GM19463 (cell line): ENCODE measurements around the gene HSP90B1.

Source experiments
- ATAC-seq: cut with Tn5 transposase; IDR thresholded peaks from one replicate; pipeline ENCODE4 v1.9.1; 2021; ENCODE audit warnings: mild to moderate bottlenecking, moderate library complexity; ENCODE audit not compliant: unreplicated experiment

Gene HSP90B1

DNA sequence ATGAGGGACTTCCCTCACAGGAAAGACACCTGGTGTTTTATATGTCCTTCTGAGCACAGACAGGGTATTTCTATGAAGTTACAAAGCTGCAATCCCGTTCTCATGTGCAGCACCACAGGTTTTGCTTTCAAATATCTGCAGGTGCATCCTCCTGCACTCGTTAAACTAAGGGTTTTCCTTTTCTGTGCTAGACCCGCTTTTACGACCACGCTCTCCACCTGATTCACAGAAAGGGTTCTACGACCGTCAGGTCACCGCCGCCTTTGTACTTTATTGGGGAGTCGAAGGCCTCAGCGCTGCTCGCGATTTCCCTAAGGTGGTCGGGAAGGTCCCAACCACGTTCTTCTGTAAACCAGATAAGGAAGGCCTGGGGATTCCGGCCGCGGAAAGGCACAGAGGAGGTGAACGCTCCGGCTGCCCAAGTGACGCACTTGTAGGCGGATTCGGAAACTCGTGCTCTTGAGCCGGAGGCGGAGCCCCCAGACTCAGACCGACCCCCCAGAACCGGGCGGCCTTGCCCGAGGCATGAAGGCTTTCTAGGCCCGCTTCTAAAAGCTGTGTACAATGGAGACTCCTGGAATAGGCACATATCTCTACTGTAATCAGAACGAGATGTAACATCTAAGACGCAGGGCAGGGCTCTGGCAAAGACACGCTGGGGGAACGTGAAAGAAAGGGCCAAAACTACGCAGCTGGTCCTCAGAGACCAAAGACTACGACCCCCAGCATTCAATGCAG lies 995 bp upstream of the HSP90B1 start:
- ATAC-seq: no peak

DNA sequence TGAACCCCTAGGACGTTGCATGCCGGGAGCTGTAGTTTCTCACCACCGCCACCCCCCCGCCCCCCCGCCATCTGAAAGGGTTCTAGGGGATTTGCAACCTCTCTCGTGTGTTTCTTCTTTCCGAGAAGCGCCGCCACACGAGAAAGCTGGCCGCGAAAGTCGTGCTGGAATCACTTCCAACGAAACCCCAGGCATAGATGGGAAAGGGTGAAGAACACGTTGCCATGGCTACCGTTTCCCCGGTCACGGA lies 501 bp upstream of the HSP90B1 start:
- no peak for ATAC-seq

DNA sequence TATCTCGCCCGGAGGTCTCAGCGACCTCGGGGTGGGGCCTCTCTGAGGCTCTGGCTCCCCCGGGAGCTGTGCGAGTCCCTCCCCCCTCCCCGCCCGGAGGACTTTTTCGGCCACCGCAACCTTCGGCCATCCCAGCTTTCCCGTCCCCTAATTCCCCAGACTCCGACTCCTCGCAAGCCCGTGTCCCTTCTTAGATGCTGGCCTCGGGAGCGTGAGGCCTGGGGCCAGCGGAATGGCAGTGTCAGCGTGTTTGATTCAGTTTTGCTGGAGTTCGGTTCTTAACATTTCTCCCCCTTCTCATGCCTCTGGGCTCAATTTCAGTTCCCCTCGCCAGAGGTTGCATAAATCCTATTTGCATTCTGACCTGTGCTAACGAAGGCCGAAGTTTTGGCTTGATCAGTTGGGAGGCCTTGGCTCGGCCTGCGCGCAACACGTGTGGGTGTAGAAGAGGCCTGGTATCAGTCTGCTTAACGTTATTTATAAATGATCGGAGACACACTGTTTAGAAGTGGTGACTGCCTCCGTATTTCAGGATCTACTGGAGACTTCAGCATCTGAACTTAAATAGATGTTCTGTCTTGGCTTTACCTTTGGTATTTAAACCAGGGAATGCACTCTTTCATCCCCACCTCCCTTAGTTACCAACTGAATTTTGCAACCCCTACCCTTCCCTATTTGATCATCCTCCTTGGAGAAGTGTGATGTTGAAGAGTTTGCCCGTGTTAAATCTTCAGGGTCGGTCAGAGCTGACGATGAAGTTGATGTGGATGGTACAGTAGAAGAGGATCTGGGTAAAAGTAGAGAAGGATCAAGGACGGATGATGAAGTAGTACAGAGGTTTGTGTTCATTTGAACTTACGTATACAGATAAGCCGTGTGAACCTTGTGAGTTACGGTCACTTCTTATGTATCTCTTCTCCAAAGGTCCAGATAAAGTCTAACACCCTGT lies 851 bp downstream of the HSP90B1 start:
- ATAC-seq: no peak

DNA sequence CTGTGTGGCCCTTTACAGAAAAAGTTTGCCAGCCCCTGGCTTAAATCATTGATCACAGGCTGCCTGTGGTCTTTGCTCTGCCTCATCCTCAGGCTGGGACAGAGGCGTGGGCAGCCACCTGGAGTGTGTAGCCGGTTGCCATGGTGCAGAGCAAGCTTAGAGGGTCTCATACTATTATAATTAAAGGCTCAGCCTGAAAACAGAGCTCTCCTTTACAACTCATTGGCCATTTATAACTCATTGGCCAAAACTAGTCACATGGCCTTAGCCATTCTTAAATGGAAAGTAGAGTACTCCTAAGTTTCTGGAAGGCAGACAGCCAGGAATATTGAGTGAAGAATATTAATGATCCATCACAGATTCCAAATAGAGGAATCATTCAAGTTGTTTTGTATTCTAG lies 3.0 kb downstream of the HSP90B1 start:
- no peak for ATAC-seq

DNA sequence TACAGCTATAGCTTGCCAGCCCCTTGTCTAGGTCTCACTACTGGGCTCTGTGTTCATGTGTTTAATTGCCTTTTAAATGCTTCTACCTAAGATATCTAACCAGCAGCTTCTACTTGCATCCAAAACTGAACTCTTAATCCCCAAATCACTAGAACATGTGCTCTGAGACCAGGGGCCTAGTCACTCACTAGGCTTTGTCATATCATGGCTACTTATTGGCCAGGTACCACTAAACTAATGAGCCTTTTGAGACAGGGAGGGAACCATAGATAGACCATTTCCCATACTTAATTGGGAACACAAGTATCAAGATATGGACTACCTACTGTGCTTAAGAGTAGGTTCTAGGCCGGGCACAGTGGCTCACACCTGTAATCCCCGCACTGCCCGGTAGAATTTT lies 6.5 kb downstream of the HSP90B1 start:
- no peak for ATAC-seq

DNA sequence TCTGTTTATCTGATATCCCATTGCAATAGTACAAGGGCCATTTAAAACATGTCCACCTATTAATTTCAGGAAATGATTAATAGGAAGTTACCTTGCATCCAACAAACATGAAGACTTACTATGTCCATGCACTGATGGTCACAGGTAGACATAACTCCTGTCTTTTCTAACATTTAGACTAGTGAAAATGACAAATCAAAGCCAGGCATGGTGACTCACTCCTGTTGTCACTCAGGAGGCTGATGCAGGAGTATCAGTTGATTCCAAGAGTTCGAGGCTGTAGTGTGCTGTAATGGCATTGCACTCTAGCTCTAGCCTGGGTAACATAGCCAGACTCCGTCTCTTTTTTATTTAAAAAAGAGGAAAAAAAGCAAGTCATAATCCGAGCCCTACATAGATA lies 14.8 kb downstream of the HSP90B1 start:
- ATAC-seq: no peak

DNA sequence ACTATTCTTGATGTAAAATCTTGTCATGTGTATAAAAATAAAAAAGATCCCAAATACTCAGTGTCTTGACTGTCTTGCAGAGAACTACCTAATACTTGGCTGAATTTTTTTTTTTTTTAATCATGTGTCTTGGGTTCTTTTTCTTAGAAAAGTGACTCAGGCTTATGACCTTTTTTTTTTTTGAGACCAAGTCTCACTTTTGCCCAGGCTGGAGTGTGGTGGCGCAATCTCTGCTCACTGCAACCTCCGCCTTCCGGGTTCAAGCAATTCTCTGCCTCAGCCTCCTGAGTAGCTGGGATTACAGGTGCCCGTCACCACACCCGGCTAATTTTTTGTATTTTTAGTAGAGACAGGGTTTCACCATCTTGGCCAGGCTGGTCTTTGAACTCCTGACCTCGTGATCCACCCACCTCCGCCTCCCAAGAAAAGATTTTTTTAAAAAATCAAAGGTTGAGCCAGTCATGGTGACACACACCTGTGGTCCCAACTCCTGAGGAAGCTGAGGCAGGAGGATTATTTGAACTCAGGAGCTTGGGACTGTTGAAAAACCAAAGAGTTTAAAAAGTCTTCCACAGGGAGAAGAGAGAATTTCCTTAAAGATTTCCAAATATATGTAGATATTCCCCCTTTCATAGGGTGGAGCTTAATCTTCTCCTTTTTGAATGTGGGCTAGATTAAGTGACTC lies 17.8 kb downstream of the HSP90B1 start:
- ATAC-seq: no peak

DNA sequence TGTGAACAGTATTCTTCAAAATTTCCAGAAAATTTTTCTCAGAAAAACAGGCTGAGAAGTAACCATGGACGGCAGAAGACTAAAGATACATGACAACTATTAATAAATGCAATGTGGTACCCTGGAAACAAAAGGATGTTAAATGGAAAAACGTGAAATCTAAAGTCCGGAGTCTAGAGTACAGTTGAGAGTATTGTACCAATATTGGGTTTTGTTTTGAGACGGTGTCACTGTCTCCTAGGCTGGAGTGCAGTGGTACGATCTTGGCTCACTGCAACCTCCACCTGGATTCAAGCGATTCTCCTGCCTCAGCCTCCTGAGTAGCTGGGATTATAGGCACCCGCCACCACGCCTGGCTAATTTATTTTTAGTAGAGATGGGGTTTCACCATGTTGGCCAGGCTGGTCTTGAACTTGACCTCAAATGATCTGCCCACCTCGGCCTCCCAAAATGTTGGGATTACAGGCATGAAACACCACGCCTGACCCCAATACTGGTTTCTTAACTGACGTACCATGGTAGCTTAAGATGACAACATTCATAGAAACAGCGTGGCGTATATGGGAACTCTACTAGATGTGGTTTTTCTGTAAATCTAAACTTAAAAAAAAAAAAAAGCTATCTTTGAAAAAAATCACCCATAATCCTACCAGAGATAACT lies 18.7 kb downstream of the HSP90B1 start:
- ATAC-seq: no peak

DNA sequence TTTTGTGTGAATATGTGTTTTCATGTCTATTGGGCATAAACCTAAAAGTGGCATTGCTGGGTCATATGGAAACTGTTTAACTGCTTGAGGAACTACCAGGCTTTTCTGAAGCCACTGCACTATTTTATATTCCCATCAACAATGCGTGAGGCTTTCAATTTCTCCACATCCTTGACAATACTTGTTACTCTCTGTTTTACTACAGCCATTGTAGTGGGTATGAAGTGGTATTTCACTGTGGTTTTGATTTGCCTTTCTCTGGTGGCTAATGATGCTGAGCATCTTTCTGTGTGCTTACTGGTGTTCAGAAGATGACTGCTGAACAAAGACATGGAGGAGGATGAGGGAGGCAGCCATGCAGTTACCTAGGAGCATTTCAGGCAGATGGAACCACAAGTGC lies 22.3 kb downstream of the HSP90B1 start:
- no peak for ATAC-seq

DNA sequence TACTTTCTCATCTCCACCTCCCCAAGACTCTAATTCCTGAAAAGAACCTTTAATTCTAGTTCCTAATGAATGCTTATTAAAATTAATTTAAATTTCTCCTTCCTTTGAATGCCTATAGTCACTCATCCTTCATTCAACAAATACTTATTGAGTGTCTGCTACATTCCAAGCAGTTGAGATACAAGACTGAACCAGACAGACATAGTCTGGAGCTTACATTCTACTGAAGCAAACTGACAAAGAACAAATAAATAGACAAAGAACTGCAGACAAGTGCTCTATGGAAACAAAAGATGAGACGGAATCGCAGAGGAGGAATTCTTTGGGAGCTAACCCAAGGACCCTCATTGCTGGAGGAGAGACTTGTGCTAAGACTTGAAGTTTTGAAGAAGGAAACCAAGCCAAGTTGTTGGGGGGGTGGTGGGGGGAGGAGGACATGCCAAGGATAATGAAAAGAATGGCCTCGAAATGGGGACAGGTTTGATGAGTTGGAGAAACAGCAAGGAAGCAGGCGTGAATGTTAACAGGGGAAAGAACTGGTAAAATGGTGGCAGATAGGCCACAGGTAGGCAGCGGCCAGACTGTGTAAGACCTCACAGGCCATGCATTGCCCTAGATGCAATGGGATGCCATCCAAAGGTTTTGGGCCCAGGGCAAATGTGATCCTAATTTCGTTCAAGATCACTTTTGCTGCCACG lies 25.8 kb downstream of the HSP90B1 start:
- no peak for ATAC-seq

DNA sequence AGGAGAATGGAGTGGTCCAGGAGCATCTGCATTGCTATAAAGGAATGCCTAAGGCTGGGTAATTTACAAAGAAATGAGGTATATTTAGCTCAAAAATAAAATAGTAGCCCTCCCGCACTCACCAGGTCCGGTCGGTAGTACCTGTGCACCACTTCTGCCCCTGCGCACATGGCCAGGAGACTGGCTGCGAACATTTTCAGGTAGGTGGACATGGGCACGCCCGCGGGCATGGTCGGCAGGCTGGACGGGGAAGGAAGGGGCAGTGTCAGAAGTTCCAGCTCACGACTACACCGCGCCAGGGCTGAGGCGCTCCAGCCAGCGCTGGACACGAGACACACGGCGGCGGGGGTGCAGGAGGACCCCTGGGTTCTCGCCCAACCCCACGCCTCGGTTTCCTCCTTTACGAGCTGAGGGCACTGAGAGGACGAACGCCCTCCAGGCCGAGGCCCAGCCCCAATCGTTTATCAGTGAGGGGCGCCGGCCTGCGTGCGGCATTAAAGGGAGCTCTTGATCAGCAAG lies 26.4 kb downstream of the HSP90B1 start:
- ATAC-seq: peak; percentile 9

DNA sequence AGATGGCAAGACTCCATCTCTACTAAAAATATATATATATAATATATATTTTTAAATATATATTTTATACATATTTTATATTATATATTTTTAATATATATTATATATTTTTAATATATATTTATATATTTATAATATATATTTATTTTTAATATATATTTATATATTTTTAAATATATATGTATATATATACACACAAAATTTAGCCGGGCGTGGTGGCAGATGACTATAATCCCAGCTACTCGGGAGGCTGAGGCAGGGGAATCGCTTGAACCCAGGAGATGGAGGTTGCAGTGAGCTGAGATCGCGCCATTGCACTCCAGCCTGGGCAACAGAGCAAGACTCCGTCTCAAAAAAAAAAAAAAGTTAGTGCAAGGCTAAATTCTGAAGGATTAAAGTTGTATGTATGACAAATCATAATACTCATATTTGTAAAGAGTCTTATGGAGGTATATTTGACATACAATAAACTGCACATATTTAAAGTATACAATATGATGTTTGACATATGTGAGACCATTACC lies 27.7 kb downstream of the HSP90B1 start:
- no peak for ATAC-seq

DNA sequence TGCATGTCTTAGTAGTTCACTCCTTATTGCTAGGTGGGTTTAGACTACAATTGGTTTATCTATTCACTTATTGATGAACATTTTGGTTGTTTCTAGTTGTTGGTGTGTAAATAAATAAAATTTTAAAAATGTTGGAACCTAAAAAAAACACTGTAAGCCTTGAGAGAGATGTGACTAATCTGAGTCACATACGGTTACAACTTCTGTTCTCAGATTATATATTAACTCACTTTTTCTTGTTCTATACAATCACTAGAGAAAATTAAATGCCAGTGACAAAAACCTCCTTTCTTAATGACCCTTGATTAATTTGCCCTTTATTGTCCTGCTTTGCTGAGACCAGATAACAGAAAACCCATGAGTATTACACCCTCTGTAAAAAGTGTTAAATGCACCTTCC lies 28.4 kb downstream of the HSP90B1 start:
- no peak for ATAC-seq

DNA sequence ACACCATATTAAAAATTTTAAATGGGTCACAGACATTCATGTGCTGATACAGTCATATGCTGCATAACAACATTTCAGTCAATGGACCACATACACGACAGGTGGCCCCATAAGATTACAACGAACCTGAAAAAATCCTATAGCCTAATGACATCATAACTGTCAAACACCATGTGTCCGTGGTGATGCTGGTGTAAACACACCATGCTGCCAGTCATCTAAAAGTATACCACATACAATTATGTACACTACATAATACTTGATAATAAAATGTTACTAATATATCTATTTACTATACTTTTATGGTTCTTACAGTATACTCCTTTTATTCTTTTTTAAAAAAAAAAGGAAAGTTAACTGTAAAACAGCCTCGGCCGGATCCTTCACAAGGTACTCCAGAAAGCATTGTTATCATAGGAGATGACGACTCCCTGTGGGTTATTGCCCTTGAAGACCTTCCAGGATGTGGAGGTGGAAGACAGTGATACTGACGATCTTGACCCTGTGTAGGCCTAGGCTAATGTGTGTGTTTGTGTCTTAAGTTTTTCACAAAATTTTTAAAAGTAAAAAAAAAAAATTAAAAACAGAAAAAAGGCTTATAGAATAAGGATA lies 30.5 kb downstream of the HSP90B1 start:
- ATAC-seq: no peak

DNA sequence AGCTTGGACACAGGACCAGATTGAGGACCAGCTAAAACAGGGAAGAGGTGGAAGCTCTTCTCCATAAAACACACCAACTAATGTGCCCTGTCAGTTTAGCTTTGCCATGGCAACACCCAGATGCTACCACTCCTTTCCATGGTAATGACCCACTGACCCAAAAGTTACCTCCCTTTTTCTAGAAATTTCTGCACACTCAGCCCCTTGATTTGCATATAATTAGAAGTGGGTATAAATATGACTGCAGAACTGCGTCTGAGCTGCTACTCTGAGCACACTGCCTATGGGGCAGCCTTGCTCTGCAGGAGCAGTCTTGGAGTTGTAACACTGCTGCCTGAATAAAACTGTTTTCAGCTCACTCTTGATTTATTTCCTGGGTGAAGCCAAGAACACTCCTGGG lies 32.3 kb downstream of the HSP90B1 start:
- no peak for ATAC-seq

DNA sequence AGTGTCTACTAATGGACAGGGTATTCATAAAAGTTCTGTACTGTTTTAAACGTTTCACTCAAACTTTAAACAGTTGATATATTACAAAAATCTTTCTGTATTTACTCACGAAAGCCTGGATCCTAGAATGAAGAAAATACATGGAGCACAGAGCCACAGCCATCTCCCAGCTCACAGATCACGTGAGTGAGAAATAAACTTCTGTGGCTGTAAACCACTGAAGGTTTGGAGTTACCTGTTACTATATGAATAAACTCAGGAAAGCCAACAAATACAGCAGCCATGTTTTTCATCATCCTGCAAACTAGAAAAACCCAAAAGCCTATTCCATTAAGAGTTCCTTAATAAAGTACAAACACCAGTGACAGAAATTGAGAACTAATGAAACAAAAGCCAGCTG lies 34.6 kb downstream of the HSP90B1 start:
- ATAC-seq: no peak

DNA sequence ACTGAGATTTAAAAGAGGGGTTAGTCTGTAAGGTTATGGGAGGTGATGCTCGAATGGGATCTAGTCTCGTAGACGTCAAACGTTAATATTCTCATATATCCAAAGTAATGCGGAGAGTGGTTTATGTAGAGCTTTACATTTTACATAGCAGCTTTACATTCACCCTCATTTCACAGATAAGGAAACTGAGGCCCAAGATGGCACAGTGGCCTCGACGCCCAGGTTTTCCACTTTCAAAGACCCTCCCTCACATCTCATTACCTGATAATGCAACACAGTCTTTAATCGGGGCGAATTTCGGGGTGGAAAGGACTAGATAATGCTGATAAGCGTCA lies 35.0 kb downstream of the HSP90B1 start:
- ATAC-seq: no peak

DNA sequence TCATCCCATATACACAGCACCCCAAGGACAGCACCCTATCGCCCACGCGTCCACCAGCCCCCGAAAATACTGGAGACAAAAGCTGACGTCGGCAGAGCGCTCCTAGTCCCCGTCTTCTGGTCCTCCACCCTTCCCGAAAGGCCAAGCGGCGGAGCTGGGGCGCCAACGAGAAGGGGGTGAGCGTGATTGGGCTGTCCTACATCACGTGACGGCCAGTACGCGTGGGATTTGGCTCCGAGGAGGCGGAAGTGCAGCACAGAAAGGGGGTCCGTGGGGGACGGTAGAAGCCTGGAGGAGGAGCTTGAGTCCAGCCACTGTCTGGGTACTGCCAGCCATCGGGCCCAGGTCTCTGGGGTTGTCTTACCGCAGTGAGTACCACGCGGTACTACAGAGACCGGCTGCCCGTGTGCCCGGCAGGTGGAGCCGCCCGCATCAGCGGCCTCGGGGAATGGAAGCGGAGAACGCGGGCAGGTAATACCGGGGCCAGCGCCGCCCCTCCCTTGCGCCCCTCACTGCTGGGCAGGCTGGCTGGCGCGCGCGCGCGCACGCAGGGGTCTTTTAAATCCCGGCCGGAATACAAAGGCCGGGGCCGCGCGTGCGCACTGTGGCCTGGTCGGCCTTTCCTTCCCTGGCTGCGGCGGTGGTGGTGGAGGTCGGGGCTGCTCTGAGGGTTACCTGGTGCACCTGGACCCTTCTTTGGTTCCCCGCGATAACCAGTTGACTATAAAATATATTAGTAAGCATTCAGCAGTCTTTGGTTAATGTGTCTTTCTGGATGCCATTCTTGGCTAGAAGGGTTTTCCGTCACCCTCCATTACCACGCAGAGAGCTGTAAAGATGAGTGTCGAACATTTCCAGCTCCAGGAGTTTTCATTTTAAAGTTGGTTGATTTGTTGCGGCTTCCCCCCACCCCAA lies 35.6 kb downstream of the HSP90B1 start, which contains the start of gene TDG:
TDG (plus strand) TSS at position 283 of the 915 bp plus-strand sequence; CDS start at position 449, 166 bp downstream.
- peak; percentile 94 for ATAC-seq

DNA sequence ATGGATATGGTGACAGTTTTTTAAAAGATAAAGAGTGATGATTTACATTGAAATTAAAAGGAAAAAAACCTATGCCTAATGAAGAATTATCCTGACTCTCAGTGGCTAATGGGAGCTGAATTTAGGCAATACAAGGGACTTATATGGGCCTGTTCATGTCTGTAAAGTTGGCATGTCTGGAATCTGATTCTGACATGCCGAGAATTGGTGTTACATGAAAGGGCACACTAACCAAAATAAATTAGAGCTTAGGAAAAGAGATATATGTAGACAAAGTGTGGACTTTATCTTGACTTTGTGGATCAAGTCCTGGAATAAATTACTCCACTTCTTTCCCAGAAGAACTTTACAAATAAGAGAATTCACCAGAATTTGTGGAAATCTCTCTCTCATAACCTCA lies 36.5 kb downstream of the HSP90B1 start:
- no peak for ATAC-seq
